ENCODE results near the gene HCRTR1.

The HCRTR1 gene

DNA sequence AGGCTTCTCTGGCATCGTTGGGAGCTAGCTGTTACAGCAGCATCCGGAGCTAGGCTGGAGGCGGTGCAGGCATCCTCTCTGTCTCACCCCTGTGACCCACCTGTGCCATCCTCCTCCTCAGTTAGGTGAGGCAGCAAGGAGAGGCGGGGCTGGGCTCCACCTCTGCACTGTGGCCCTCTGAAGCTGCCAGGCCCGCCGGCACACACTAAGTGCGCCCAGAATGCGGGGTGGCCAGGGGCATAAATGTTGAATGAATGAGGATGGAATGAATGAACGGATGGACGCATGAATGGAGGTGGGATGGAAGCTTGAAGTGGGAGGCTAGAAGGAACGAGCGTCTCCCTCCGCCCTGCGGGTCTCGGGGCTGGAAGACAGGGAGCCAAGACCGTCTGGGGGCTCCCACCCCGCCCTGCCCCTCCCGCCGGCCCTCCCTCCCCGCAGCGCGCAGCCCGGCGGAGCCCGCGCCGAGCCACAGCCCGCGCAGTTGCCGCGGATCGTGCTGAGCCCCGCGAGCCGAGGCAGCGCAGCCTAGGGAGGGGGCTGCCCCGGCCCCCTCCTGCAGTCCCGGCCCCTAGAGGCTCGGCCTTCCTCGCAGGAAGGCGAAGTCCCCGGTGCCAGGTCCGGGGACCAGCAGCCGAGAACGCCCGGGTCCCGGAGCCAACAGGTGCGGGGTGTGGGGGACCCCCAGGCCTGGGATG is at the start of gene HCRTR1:
HCRTR1 (plus strand) TSS at position 472 of the 698 bp plus-strand sequence. CDS start 1,504 bp downstream, outside the sequence.
- no peak for DNase-seq

DNA sequence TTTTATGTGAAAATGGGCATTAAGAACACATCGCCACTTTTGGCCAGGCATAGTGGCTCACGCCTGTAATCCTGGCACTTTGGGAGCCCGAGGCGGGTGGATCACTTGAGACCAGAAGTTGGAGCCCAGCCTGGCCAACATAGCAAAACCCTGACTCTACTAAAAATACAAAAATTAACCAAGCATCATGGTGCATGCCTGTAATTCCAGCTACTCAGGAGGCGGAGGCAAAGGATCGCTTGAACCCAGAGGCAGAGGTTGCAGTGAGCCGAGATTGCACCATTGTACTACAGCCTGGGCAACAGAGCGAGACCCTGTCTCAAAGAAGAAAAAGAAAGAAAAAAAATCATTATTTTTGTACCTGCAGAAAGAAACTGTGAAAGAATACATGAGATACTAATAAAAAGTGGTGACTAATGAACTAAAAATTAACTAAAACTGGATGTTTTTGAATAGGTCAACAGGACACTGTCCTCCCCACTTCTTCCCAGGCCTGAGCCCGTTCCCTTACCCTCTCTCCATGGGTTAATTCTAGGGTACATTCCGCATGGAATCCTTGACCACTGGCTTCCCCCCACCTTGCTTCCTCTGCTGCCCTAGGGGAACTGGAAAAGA is 49.4 kb upstream of the HCRTR1 start:
- DNase-seq: no peak

GRCh38 chr1:31568895-31569595 is 48.4 kb upstream of the HCRTR1 start:
- DNase-seq: no peak

DNA sequence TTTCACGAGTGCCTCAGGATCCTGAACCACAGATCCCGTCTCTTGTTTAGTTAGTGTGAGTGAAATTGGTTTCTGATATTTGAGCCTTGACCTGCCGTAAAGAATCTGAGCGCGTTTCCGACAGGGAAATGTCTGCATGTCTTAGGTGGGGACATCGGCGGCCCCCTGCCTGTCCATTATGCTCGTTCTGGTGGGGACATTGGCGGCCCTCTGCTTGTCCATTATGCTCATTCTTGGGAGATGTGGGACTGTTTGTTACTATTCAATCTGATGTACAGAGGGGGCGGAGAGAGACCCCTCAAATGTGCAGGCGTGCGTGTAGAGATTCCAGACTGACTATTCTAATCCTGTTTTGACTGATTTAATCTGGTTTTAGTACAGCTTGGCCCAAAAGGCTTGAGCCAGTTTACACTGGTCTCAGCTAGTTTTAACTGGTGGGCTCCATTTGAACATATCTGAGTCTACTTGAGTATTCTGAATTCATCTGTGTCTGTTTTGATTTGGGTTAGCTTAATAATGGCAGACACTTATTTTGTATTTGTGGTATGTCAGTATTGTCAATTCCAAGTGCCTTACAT is 47.8 kb upstream of the HCRTR1 start:
- no peak for DNase-seq

DNA sequence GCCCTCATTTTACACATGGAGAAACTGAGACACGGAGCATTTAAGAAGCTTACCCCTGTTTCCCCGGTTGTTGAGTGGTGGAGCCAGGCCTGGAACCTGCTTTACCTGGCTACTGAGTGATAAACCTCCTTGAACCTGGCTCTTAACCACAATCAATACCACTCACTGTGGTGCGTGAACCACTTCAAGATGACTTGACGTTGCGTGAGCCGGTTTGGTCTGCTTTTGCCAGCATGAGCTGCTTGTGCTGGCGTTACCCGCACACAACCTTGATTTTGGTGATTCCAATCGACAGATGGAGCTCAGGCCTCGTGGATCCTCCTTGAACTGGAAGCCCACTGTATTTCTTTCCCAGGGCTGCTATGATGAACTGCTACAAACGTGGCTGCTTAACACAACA is 47.3 kb upstream of the HCRTR1 start:
- no peak for DNase-seq

DNA sequence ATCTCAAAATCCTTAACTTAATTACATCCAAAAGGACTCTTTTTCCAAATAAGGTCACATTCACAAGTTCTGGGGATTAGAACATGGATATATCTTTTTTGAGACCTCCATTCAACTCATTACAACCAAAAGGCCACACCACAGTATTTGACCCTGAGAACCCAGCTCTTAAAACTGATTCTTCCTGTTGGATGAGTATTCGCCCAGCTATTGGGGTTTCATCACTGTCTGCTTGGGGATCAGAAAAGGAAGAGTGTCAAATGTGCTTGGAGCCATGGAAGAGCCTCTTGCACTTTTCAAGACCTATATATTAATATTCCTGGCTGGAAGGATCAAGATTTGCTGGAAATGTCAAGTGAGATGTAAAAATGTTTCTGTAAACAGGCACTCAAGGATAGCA is 46.6 kb upstream of the HCRTR1 start:
- no peak for DNase-seq

DNA sequence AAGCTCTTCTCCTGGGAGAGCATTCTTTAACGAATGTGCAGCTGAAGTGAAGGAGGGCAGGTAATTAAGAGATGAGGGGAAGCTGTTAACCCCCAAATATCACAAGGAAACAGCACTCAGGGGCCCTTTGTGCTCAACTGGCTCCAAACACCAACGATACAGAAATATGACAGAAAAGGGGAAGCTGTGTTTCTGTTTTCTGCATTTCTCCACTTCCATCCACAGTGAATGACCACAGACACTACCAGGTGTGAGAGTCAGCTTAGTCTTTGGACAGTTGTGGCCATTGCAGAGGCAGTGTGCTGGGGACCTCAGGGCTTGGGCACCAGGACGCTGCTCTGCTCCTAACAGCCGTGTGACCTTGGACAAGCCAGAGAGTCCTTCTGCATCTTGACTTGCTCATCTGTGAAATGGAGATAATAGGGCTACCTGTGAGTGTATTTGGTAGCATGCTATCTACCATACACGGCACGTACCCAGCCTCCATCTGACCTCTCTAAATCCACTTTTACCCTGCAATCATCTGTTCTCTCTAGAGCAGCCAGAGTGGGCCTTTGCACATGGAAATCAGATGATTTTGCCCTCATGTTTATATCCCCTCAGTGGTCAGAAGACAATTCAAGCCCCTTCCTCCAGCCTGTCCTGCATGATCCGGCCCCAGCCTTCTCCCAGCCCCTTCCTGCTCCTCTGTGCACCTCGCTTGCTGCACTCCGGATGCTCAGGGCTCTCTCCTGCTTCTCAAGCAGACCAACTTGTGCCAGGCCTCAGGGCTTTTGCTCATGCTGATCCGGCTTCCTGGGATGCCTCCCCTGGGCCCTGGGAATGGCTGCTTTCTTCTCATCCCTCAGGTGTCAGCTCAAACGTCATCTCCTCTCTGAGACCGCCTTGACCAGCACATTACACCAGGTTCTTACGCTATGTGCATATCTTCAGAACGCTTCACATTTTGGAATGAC is 45.9 kb upstream of the HCRTR1 start:
- no peak for DNase-seq

DNA sequence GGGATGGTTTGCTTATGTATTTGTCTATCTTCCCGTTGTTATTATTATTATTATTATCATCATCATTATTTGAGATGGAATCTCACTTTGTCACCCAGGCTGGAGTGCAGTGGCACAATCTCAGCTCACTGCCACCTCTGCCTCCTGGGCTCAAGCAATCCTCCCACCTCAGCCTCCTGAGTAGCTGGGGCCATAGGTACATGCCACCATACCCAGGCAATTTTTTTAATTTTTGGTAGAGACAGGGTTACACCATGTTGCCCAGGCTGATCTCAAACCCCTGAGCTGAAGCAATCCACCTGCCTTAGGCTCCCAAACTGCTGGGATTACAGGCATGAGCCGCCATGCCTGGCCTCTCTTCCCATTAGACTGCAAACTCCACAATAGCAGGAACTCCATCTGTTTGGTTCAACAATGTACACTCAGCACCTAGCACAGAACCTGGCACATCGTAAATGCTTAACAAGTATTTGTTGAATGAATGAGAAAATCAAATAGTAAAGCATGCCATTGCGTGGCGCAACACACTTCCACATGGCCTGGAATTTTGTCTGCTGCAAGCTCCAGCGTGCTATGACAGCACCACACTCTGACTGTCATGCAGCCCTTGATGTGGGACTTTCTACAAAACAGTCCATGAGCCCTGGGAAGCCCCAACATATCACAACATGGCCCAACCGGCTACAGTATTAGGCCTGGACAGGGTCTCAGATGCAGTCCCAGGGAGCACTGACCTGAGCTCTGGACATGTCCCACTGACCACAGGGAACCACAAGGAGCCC is 45.0 kb upstream of the HCRTR1 start:
- no peak for DNase-seq

- DNase-seq: no peak
Observed at GRCh38 chr1:31573261-31573660, 44.2 kb upstream of the HCRTR1 start.

DNA sequence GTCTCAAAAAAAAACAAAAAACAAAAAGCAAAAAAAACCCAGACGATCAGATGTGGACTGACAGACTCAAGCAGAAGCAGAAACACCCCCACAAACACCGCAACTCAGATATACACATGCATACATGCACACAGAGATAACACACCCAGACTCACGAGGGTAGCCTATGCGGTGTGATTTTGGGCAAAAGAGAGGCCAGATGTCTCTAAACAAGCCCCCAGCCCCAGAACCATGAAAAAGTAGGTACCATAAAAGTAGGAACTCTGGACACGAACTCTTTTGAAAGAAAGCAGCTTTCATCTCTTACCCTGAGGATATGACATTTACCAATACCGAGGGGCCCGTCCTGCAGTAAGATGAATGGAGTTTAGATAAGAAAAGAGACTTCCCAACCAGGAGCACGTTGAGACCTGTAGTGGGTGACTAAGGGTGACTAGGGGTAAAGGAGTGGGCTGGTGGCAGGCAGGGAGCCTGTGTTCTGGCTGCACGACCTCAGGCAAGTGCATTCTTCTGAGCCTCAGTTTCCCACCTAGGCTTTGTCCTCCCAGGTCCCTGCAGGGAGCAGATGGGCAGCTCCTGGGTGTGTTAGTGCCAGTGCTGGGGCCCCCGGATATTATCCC is 42.6 kb upstream of the HCRTR1 start:
- DNase-seq: no peak

GRCh38 chr1:31575369-31576140 is 41.9 kb upstream of the HCRTR1 start:
- no peak for DNase-seq

GRCh38 chr1:31576201-31576669 is 41.3 kb upstream of the HCRTR1 start, which contains the start of gene TINAGL1:
TINAGL1 (plus strand) TSS chr1:31576515; CDS start chr1:31577149, 634 bp downstream.
- DNase-seq: no peak

- DNase-seq: no peak
Observed at GRCh38 chr1:31576743-31577455, 40.6 kb upstream of the HCRTR1 start.

- no peak for DNase-seq
Observed at GRCh38 chr1:31577515-31578192, 39.8 kb upstream of the HCRTR1 start.

DNA sequence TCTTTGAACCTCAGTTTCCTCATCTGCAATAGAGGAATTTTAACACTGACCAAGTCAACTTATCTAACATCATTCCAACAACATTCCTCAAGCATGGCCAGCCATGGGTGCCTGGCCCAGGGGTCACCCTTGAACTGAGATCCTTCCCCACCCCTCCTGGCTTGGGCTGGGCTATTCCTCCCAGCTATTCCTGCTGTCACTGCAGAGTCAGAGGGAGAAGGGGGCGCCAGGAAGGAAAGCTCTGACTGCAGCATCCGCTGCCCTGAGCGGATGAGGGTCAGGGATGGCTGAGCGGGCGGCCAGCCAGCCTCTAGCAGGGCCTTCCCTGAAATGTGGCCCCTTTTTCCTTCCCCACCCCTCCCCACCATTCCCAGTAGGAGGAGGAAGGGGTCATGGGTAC is 38.1 kb upstream of the HCRTR1 start:
- no peak for DNase-seq

GRCh38 chr1:31580513-31580870 is 37.0 kb upstream of the HCRTR1 start:
- no peak for DNase-seq

DNA sequence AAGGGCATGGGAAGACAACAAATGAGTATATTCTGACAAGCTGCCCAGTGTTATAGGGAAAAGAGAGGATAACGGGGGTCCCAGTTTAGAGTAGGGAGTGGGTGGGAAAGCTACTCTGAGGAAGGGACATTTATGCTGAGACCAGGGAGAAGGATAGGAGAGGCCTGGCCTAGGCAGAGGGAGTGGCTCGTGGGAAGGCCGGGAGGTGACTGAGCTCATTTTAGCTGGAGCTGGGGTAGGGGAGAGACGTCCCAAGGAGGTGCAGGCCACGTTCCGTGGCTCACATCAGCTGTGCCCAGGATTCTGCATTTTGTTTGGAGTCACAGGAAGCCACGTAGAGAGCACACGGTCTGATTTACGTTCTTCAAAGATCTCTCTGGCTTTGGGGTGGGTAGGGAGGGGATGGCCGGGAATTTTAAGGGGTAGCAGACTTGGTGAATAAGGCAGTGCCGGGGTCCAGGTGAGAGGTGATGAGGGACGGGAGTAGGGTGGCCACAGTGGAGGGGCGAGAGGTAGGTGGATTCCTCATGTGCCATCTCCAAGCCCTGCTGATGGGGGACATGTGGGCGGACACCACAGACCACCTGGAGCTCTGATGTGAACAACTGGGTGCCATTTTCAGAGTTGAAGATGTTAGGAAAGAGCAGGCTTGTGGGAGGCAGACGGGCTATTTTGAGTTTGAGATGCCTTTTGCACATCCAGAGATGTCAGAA is 36.4 kb upstream of the HCRTR1 start:
- no peak for DNase-seq
